PC-9 (cell line): ENCODE data around the gene ZMIZ1.

ENCODE experiments used
- CTCF ChIP-seq: fragments of 200-600 bp; sonication (generic); conservative IDR thresholded peaks from 2 replicates; pipeline ENCODE4 v1.6.1; 2017; ENCODE audit warnings: mixed run types, antibody characterized with exemption, mild to moderate bottlenecking, moderate library complexity
- EZH2 ChIP-seq: fragments of 200-600 bp; sonication (generic); IDR thresholded peaks from 2 replicates; pipeline ENCODE4 v1.8.0; 2017; ENCODE audit warnings: antibody characterized with exemption, low read depth

- no peak for TF ChIP-seq EZH2
- TF ChIP-seq CTCF, result no peak
Measured at GRCh38 chr10:79331709-79332108, 262.9 kb downstream of the ZMIZ1 start.
